Activated CD8-positive, alpha-beta memory T cell treated with anti-CD3 and anti-CD28 coated beads for 36 hours (primary cell): ENCODE data around the gene KCNJ5. TPM values are rescaled to one million over a fixed set of nuclear protein-coding genes. Genes with fewer than 3 reads are reported as not detected.

Source experiments
- CTCF ChIA-PET: fragments of 350-600 bp; sonication (Branson Sonifier 250); formaldehyde crosslinking; loops from one replicate; lab custom pipeline; 2021; ENCODE audit warnings: antibody characterized with exemption; lab: Charles Lee
- POLR2A ChIA-PET: fragments of 350-600 bp; sonication (Branson Sonifier 250); formaldehyde crosslinking; loops from one replicate; lab custom pipeline; 2021; ENCODE audit warnings: antibody characterized with exemption; lab: Charles Lee
- total RNA-seq, 2 experiments: library from RNA; stranded (reverse); gene quantifications; one replicate each; pipeline ENCODE4 v1.2.3, GENCODE V29; 2021

KCNJ5 gene
- total RNA-seq, 2 experiments from 2014 or later: not detected

DNA sequence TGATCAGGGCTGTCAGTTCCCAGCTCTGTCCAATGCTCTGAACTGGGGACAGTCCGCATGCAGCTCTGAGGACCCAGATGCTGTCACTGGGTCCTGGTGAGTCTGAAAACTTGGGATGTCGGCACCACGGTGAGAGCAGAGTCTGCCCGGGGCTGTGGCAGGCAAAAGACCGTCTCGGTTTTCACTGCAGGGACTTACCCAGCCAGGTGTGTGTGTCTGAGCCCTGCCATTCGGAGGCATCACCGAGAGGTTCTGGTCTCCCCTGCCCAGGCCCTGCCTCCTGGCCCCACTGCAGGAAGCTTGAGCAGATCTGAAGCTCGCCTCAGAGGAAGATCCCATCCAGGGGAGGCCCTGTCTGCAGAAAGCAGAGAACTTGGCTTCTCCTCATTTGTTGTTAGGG is 46.3 kb downstream of the KCNJ5 start:
- CTCF ChIA-PET: no interaction called here
- POLR2A ChIA-PET: no interaction called here

DNA sequence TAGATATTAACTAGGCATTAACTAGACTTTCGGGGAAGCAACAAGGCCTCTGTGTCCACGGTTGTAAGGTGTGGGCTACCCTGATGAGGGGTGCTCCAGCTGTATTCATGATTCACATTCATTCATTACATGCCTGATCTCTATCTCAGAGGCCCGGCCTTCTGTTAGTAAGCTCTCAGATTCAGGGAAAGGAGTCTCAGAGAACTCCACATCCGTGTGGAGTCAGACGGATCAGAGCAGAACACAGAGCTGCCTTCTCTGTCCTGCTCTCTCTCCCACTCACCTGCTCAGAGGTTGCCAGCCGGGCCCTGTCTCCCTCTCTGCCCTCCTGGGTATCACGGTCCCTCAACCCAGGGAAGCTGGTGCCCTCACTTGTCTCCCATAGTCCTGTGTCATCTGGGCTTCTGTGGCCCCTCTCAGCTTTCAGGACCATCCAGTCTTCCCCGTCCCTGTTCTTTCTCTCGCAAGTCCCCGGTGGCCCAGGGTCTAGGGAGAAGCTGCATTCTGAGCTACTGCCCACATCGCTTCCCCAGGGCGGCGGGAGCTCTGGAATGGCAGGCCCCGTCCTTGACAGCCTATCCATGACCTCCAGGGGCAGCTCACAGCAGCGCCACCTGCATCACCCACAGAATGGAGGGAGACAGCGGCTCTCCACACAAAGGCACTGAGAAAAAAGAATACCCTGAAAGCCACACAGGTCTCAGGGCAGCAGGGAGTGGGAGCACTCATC is 47.2 kb downstream of the KCNJ5 start:
- ChIA-PET CTCF (no interaction called here), POLR2A (no interaction called here)

DNA sequence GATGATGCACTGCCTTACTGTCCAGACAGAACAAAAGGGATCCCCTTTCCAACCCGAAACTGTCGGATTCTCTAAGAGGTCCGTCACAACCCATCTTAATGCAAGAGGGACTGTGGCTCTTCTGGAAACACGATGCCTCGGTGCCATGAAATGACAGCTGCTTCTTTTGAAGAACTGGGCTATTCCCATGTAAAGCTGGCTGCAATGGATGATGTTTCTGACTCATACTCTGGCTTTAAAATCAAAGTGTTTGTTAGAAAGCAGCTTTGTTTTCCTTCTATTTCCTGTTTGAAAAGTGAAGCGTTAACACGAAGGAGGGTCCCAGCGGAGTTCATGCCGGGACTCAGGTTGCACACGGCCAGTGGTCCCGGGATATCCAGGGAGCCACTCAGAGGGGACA is 48.4 kb downstream of the KCNJ5 start:
- ChIA-PET CTCF (interaction anchor here (0.7 kb wide), 1 partner anchor 17 kb away, joined by 4 read pairs; no protein-coding TSS in a partner anchor), POLR2A (no interaction called here)

DNA sequence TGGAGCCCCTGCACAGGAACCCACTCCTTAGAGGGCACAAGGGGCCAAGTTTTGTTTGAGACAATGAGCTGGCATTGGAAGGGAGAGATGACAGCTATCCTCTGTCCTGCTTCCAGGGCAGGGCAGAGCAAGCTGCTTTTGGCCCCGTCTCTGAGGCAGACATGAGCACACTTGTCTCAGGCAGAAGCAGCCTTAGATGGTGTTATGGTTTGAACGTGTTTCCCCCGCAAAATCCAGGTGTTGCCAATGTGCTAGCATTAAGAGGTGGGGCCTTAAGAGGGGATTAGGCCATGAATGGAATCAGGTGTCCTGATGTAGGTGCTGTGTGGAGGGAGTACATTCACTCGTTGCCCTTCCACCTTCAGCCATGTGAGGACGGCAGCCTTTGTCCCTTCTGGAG is 49.0 kb downstream of the KCNJ5 start:
- ChIA-PET CTCF (no interaction called here), POLR2A (no interaction called here)

DNA sequence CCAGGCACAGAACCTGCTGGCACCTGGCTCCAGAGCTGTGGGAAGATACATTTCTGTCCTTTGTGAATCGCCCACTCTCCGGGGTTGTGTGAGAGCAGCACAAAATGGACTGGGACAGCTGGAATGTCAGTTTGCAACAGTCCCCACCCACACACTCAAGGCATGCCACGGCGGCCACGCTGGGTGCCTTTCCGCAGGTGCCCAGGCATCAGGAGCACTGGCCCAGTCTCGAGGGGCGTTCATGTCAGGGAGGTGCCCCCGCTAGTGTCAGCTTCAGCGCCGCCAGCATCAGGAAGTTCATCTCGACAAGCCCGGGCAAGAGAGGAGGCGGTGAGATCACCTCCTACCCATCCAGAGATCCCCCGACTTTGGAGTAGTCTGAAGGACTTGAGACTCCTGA is 49.4 kb downstream of the KCNJ5 start:
- CTCF ChIA-PET: interaction anchor here (0.9 kb wide), 1 partner anchor 9 kb away, joined by 3 read pairs; no protein-coding TSS in a partner anchor
- POLR2A ChIA-PET: no interaction called here

DNA sequence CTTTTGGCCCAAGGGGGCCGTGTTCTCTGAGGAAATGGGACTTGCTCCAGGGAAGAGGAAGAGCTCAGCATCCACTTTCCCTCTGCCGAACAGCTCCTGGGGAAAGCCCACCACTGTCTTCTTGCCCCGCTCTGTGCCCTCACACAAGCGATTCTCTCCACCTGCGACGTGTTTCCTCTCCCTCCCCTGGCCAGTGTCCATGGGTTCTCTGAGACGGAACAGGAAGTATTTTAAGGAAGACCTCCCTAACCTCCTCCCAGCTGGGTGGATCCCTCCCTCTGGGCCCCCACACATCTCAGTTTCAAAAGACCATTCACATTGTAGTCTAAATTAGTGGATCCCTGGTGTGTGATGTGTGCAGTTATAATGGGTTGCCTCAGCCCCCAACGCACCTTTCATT is 50.0 kb downstream of the KCNJ5 start:
- ChIA-PET POLR2A (no interaction called here), CTCF (interaction anchor here (0.9 to 1.6 kb wide), 2 partner anchors 8 to 15 kb away, joined by 3 to 5 read pairs; no protein-coding TSS in a partner anchor)

DNA sequence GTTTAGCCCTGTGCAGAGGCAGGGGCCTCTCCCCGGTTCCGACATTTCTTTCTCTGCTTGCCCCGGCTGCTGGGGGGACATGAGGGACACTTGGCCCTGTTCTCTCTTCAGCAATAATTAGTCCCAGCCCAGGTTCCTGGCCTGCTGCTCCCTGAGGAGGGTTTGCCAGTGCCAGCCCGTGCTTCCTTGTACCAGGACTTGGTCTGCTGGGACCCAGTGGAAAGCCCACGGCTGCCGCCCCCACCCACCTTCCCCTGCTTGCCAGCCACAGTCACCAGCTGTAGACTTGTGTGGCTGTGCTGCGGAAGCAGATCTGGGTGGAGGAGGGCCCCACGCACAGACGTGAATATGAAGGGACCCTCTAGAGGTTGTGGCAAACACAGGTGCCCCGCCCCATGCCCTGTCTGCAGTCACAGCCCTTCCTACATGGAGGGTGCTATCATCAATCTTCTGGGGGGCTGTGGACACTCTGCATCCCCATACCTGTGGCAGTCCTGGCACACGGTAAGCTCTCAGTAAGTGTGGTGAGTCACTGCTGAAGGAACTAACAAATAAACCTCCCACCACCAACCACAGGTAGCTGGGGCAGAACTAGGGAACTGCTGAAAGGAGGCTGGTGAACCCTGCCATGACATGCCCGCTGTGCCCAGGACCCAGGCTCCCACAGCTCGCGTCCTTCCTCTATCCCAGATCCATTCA is 50.6 kb downstream of the KCNJ5 start:
- POLR2A ChIA-PET: no interaction called here
- CTCF ChIA-PET: interaction anchor here (0.9 to 1.6 kb wide), 2 partner anchors 8 to 14 kb away, joined by 3 to 5 read pairs; no protein-coding TSS in a partner anchor

DNA sequence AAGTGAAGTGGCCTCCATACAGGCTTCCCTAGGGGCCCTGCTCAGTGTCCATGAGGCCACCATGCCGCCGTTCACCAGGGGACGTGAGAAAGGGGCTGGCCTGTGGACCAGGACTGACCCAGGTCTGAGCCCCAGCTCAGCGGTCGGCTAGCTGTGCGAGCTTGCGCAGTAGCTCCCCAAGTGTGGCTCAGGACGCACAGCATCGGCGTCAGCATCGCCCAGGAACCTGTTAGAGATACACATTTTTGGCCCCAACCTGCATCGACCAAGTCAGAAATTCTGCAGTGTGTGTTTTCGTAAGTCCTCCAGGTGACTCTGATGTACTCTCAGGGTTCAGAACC is 51.1 kb downstream of the KCNJ5 start:
- POLR2A ChIA-PET: no interaction called here
- CTCF ChIA-PET: interaction anchor here (1.6 kb wide), 1 partner anchor 14 kb away, joined by 5 read pairs; no protein-coding TSS in a partner anchor

DNA sequence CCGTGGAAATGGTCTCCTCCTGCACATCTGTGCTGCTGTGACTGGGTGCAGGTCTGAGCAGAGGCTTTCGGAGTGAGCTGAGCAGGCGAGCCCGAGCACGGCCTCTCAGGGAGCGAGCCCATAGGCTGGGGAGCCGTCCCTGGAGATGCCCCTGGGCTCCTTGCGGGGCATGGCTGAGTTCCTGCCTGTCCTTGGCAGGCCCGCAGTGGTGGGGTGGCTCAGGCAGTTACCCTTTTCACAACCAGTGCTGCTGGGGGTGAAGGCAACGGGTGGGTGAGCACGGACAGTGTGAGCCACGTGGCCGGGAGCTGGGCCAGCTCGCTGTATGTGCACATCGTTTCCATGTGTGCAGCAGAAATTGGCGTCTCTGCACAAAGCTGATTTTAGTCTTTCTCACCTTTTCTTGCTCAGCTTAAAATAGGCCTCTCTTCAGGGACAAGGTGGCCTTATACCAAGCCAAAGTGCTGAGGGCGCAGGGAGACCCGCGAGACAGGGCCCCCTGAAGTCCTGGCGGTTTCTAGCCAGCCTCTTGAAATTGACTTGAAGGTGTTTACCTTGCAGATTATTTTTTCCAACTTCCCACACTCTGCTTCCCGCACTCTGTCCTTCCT is 51.8 kb downstream of the KCNJ5 start, which contains the start of gene TP53AIP1:
Gene TP53AIP1, minus strand, starts transcription at position 55 of the 611 bp plus-strand sequence. CDS start 5,053 bp downstream, outside the sequence.
- POLR2A ChIA-PET: no interaction called here
- CTCF ChIA-PET: interaction anchor here (1.6 to 1.7 kb wide), 2 partner anchors 13 to 59 kb away, joined by 5 read pairs; no protein-coding TSS in a partner anchor

DNA sequence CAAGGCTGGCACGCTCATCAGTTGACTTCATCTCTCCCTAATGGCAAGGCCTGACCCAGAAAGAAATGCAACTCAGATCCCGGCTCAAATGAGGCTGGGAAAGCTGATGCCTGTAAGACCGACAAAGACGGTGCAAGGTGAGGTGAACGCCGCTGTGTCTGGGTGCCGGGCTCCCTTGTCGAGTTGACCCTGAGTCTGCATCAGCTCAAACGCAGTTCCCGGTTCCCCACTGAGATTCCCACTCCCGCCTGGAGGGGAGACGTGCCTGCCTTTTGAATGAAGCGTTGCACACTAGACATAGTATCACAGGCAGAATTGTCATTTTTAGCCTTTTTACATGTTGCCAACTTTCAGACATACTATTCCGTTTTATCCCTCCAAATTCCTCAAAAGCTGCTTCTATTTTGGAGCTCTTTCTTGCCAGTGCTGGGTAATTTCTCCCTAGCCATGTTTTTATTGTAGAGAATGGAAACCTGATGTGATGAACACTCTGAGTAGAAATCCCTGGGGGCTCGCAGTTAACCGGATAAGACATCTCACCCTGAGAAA is 52.3 kb downstream of the KCNJ5 start:
- ChIA-PET POLR2A (no interaction called here), CTCF (interaction anchor here (0.7 to 1.7 kb wide), 2 partner anchors 58 to 59 kb away, joined by 3 to 5 read pairs; no protein-coding TSS in a partner anchor)

DNA sequence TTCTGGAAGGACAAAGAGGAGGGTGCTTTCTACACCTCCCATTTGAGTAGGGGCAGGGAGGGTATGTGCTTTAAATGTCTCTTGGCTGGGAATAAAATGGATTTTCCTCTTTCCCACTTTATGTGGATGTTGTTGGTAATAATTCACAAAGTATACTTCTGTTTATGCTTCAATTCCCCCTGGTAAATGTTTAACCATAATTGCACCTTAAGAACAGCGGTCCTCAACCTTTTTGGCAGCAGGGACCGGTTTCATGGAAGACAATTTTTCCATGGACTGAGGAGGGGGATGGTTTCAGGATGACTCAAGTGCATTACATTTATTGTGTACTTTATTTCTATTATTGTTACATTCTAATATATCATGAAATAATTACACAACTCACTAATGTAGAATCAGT is 55.5 kb downstream of the KCNJ5 start:
- CTCF ChIA-PET: interaction anchor here (1.6 kb wide), 1 partner anchor 61 kb away, joined by 4 read pairs; no protein-coding TSS in a partner anchor
- POLR2A ChIA-PET: no interaction called here

DNA sequence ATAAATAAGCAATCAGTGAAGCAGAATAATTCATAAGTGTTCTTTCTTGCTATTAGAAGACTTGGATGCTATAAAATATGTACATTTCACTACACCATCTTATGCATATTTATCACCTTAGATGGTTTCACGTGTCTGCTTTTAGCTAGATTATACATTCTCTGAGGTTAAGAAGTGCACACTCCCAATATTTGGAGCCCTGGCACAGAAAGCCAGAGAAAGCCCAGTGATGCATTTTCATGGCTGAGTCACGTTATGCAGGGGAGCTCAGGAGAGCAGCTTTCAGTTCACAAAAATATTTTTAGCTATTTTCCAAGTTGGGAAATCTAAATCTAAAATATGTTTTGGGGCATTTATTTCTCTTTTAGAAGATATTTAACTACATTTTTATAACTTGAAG is 56.6 kb downstream of the KCNJ5 start:
- CTCF ChIA-PET: interaction anchor here (1.0 to 1.6 kb wide), 2 partner anchors 9 to 63 kb away, joined by 3 to 4 read pairs; no protein-coding TSS in a partner anchor
- POLR2A ChIA-PET: no interaction called here

DNA sequence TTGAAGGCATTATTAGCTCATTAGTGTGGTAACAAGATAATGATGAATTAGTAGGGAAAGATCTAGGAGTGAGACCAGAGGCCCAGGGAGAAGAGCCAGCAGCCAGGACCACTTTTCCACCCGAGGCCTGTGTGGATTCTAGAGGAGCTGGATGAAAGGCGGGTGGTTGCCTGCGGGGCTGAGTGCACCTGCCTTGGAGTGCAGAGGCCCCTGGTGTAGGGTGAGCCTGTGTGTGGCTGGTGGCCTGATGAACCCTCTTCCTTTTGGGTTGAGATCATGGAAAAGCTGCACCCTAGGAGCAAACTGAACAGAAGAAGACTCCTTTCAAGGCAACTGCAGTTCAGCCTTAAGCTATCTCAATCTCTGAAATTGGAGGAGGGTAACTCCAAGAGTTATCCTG is 57.4 kb downstream of the KCNJ5 start:
- CTCF ChIA-PET: interaction anchor here (0.7 to 1.6 kb wide), 4 partner anchors 7 to 958 kb away, joined by 3 to 4 read pairs (median 3); no protein-coding TSS in a partner anchor
- POLR2A ChIA-PET: no interaction called here

DNA sequence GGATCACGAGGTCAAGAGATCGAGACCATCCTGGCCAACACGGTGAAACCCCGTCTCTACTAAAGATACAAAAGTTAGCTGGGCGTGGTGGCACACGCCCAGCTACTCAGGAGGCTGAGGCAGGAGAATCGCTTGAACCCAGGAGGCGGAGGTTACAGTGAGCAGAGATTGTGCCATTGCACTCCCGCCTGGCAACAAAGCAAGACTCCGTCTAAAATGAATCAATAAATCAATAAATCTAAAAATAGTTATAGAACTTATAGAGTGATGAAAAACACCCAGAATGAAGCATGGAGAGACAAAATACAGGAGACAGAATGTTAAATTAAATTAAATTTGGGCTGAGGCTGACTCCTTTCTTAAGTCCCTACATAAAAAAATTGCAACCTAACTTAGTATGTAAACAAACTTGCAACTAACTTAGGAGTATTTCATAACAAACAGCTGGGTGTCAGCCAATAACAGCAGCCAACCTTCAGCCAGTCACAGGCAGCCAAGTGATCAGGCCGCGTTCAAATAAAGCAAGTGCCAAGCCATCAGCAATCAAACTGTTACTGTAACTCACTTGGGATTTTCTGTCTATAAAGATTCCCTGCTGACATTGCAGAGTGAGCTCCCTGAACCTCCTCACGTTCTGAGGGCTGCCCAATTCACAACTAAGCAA is 58.8 kb downstream of the KCNJ5 start:
- POLR2A ChIA-PET: interaction anchor here (0.6 kb wide), 1 partner anchor 481 kb away, joined by 3 read pairs; no protein-coding TSS in a partner anchor
- CTCF ChIA-PET: interaction anchor here (1.0 to 1.6 kb wide), 2 partner anchors 9 to 65 kb away, joined by 3 to 4 read pairs; no protein-coding TSS in a partner anchor

DNA sequence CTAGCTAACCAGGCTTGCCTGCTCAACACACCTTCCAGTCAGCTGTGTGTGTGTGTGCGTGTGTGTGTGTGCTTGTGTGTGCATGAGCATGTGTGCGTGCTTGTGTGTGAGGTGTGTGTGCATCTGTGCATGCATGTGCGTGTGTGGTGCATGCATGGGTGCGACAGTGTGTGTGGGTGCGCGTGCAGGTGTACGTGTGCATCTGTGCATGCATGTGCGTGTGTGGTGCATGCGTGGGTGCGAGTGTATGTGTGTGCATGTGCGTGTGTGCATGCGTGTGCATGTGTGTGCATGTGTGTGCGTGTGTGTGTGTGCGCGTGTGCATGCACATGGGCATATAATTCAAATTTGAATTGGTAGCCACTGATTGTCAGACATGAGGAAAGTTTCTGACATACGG is 62.0 kb downstream of the KCNJ5 start:
- ChIA-PET CTCF (interaction anchor here (1.3 kb wide), 1 partner anchor 68 kb away, joined by 4 read pairs; no protein-coding TSS in a partner anchor), POLR2A (no interaction called here)

DNA sequence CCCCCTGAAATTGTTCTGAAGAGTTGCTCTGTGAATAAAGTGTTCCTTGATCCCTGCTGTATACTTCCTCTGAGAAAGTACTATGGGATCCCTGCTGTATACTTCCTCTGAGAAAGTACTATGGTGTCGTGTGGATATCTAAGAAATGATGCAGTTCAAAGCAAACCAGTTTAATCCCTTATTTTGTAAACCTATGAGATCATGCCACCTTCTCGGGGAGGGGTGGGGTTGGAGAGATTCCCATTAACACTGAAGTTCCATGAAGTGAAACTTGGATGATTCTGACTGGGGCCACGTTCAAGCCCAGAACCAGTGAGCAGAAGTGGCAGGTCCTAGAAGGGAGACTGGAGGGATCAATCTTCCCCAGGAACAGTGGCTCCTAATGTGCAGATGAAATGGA is 64.5 kb downstream of the KCNJ5 start:
- CTCF ChIA-PET: interaction anchor here (0.7 to 6.5 kb wide), 5 partner anchors 25 to 924 kb away, joined by 3 to 64 read pairs (median 5); no protein-coding TSS in a partner anchor
- POLR2A ChIA-PET: no interaction called here

DNA sequence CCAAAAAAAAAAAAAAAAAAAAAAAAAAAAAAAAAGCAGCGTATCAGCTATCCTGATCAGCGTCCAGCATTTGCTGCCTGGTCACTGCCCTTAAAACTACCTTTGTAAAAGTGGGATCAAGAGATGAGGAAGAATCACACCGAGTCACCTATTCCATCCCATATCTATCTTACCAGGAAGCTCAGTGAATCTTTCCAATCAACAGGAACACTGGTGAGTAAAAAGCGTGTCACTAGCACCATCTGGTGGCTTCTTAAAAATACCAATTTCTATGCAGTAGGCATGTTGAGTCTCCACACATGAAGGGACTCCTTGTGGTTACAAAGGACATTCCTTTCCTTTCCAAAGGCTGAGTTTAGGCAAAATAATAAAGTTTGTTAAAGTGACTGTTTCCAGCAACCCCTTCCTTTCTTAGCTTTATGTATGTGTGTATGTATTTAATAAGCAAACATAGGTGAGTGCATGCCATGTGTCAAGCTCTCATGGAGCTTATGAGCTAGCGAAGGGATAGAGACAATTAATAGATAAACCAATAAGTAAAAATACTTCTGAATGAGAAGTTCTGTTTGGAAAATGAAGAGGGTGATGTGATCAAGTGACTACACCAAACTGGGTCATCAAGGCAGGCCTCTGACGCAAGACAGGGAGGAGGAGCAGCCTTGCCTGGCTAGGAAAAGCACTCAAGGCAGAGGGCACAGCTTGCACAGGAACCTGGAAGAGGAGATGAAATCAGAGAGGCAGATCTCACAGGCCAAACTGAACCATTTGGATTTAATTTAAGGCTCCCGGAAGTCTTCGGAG is 65.4 kb downstream of the KCNJ5 start:
- CTCF ChIA-PET: interaction anchor here (0.6 to 6.5 kb wide), 10 partner anchors 9 to 925 kb away, joined by 3 to 64 read pairs (median 4); partner anchors contain the start of gene TP53AIP1
- POLR2A ChIA-PET: no interaction called here

DNA sequence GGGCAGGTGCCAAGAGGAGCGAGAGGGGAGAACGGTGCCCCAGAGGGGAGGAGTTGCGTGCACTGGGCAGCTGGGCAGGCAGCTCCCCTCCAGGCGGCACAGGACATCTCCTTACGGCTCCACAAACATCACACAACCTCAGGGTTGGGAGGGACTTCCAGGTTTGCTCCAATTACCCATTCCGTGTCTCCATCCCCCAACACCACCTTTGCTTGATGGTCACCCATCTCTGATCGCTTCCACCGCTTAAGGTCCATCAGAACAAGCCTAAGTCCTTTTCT is 66.0 kb downstream of the KCNJ5 start:
- ChIA-PET CTCF (interaction anchor here (0.6 to 6.5 kb wide), 6 partner anchors 10 to 925 kb away, joined by 3 to 64 read pairs (median 6); no protein-coding TSS in a partner anchor), POLR2A (no interaction called here)
